Uterus (tissue), 2 donors: ENCODE measurements around the gene ZNF181.

ENCODE experiments used
- POLR2A ChIP-seq, 2 donors: fragments of 450-650 bp; IDR thresholded peaks; one replicate each; pipeline ENCODE4 v1.6.1; 2016; ENCODE audit warnings: antibody characterized with exemption in 2 of 2, mild to moderate bottlenecking in 1 of 2, moderate library complexity in 1 of 2
- TF ChIP-seq, protein P1 (sequence below), 4 experiments: fragments of 200-600 bp in 2 of 4; fragments of 450-650 bp in 2 of 4; sonication (generic) in 2 of 4; IDR thresholded peaks; one replicate each; pipeline ENCODE4 v1.5.1; 2016 to 2019; ENCODE audit warnings: antibody characterized with exemption in 4 of 4, mild to moderate bottlenecking in 2 of 4, moderate library complexity in 1 of 4

DNA sequence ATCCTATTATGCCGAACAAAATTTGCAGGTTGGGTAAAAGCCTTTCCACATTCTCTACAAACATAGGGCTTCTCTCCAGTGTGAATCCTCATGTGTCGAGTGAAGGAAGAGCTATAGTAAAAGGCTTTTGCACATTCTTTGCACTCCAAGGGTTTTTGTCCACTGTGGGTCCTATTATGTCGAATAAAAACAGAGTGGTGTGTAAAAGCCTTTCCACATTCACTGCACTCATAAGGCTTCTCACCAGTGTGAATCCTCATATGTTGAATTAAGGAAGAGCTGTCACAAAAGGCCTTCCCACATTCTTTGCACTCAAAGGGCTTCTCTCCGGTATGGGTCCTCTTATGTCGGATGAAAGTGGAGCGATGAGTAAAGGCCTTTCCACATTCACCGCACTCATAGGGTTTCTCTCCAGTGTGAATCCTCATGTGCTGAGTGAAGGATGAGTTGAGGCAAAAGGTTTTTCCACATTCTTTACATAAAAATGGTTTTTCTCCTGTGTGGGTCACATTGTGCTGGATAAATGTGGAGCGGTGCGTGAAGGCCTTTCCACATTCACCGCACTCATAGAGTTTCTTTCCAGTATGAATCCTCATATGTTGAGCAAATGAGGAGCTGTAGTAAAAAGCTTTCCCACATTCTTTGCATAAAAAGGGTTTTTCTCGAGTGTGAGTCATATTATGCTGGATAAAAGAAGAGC is 25.3 kb downstream of the ZNF181 start:
- TF ChIP-seq, protein P1, sequence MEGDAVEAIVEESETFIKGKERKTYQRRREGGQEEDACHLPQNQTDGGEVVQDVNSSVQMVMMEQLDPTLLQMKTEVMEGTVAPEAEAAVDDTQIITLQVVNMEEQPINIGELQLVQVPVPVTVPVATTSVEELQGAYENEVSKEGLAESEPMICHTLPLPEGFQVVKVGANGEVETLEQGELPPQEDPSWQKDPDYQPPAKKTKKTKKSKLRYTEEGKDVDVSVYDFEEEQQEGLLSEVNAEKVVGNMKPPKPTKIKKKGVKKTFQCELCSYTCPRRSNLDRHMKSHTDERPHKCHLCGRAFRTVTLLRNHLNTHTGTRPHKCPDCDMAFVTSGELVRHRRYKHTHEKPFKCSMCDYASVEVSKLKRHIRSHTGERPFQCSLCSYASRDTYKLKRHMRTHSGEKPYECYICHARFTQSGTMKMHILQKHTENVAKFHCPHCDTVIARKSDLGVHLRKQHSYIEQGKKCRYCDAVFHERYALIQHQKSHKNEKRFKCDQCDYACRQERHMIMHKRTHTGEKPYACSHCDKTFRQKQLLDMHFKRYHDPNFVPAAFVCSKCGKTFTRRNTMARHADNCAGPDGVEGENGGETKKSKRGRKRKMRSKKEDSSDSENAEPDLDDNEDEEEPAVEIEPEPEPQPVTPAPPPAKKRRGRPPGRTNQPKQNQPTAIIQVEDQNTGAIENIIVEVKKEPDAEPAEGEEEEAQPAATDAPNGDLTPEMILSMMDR (IDR thresholded peaks at IDR 0.05): no peak
- no peak for TF ChIP-seq POLR2A (IDR thresholded peaks at IDR 0.05)
